DND-41 (cell line): ENCODE results near the gene MTFR1L.

Experiments
- ATAC-seq: fragments of 200-7000 bp; cut with Tn5 transposase; 3 replicates; pipeline ENCODE4 v1.9.1; 2021; ENCODE audit warnings: low read depth; ENCODE audit not compliant: insufficient read depth
- DNase-seq: peaks from one replicate; pipeline ENCODE4 v3.0.0-alpha.2; 2020
- H2AFZ ChIP-seq: 2 replicates; pipeline ENCODE4 v1.6.0; 2012; ENCODE audit warnings: low read depth, low read length
- H3K27ac ChIP-seq: 2 replicates; pipeline ENCODE4 v1.5.1; 2012; ENCODE audit warnings: low read length, inconsistent platforms
- H3K27me3 ChIP-seq: fragments of 200-600 bp; sonication (generic); 2 replicates; pipeline ENCODE4 v1.6.0; 2012; ENCODE audit warnings: low read length, mild to moderate bottlenecking, inconsistent platforms; ENCODE audit not compliant: insufficient read depth, poor library complexity
- H3K36me3 ChIP-seq: 2 replicates; pipeline ENCODE4 v1.5.1; 2012; ENCODE audit warnings: low read length, inconsistent platforms; ENCODE audit not compliant: insufficient read depth
- H3K4me1 ChIP-seq: 2 replicates; pipeline ENCODE4 v1.5.1; 2012; ENCODE audit warnings: mild to moderate bottlenecking, low read length; ENCODE audit not compliant: insufficient read depth
- H3K4me2 ChIP-seq: 2 replicates; pipeline ENCODE4 v1.6.0; 2012; ENCODE audit warnings: mild to moderate bottlenecking, moderate library complexity, low read length, inconsistent platforms; ENCODE audit not compliant: insufficient read depth
- H3K4me3 ChIP-seq, 2 experiments: fragments of 200-600 bp in 1 of 2; shearing (Covaris generic) in 1 of 2; 2 replicates each; pipeline ENCODE4 v1.5.1; 2012 to 2016; ENCODE audit warnings: inconsistent platforms in 2 of 2, low read length in 2 of 2, mild to moderate bottlenecking in 2 of 2, low read depth in 1 of 2, moderate library complexity in 1 of 2
- H3K79me2 ChIP-seq: 2 replicates; pipeline ENCODE4 v1.6.0; 2012; ENCODE audit warnings: low read length, inconsistent platforms; ENCODE audit not compliant: insufficient read depth
- H3K9ac ChIP-seq: 2 replicates; pipeline ENCODE4 v1.6.0; 2012; ENCODE audit warnings: low read depth, mild to moderate bottlenecking, inconsistent platforms, low read length, moderate library complexity
- H3K9me3 ChIP-seq: 2 replicates; pipeline ENCODE4 v1.5.1; 2012; ENCODE audit warnings: low read length, moderate library complexity, mild to moderate bottlenecking, inconsistent platforms; ENCODE audit not compliant: insufficient read depth, severe bottlenecking
- H4K20me1 ChIP-seq: 2 replicates; pipeline ENCODE4 v1.6.0; 2012; ENCODE audit warnings: low read length; ENCODE audit not compliant: insufficient read depth
- EZH2 ChIP-seq: IDR thresholded peaks from 3 replicates; pipeline ENCODE4 v1.6.1; 2012; ENCODE audit warnings: borderline replicate concordance, low read depth, mild to moderate bottlenecking, moderate library complexity, low read length, inconsistent platforms; ENCODE audit not compliant: severe bottlenecking
- TF ChIP-seq, protein P1 (sequence below): IDR thresholded peaks from 2 replicates; pipeline ENCODE4 v1.5.1; 2012; ENCODE audit warnings: borderline replicate concordance, low read length, moderate library complexity, mild to moderate bottlenecking; ENCODE audit not compliant: poor library complexity, severe bottlenecking; ENCODE audit errors: extremely low read depth

MTFR1L gene

DNA sequence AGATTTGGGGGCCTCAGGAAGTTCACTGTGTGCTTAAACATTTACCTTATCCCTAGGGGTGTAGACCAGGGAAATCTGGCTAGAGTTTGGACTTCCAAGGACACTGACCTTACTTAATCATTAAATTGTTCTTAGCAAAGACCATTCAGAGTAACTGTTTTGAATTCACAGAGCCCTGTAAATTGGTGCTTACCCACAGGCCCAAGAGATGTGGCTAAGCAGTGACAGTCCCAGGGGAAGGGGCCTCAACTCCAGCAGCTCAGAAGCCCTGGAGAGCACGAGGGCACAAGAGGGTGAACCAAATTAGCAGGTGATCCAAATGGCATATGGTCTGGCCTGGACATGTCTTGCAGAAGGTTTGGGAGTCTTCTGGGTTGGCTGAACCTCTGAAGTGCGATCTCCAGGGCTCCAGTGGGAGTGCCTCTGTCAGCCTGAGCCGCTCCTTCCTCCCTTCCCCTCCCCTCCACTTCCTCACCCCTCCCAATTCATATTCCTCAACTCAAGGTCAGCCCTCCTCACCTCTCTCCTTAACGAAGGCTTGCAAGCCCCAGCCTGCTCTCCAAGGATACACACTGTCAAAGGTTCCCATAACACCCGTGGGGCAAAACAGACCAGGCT, 51.4 kb downstream of the MTFR1L start:
- Histone ChIP-seq H3K4me1 (no peaks in the 10 kb centered on the region), H3K36me3 (no peaks in the 10 kb centered on the region), H4K20me1 (no peaks in the 10 kb centered on the region), H3K9ac (no peak overlapping the region), H2AFZ (no peak overlapping the region), H3K79me2 (no peaks in the 10 kb centered on the region), H3K9me3 (no peaks in the 10 kb centered on the region), H3K4me2 (no peak overlapping the region), H3K4me3 (no peak overlapping the region), H3K27ac (no peak overlapping the region), H3K27me3 (no peaks in the 10 kb centered on the region)
- DNase-seq, result no peak
- TF ChIP-seq, protein P1, sequence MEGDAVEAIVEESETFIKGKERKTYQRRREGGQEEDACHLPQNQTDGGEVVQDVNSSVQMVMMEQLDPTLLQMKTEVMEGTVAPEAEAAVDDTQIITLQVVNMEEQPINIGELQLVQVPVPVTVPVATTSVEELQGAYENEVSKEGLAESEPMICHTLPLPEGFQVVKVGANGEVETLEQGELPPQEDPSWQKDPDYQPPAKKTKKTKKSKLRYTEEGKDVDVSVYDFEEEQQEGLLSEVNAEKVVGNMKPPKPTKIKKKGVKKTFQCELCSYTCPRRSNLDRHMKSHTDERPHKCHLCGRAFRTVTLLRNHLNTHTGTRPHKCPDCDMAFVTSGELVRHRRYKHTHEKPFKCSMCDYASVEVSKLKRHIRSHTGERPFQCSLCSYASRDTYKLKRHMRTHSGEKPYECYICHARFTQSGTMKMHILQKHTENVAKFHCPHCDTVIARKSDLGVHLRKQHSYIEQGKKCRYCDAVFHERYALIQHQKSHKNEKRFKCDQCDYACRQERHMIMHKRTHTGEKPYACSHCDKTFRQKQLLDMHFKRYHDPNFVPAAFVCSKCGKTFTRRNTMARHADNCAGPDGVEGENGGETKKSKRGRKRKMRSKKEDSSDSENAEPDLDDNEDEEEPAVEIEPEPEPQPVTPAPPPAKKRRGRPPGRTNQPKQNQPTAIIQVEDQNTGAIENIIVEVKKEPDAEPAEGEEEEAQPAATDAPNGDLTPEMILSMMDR, result no peak
- no peak for TF ChIP-seq EZH2
- no peak; the same call in 2 of the 3 replicates for ATAC-seq

GRCh38 chr1:25871704-25872494, 52.1 kb downstream of the MTFR1L start:
- H3K4me2 ChIP-seq, result no peak overlapping the region
- no peaks in the 10 kb centered on the region for H3K27me3 ChIP-seq
- H3K9me3 ChIP-seq, result no peaks in the 10 kb centered on the region
- no peak for DNase-seq
- no peaks in the 10 kb centered on the region for H3K4me1 ChIP-seq
- no peak for ATAC-seq
- H3K9ac ChIP-seq, result no peak overlapping the region
- no peak for TF ChIP-seq EZH2
- TF ChIP-seq, protein P1, result no peak
- H3K27ac ChIP-seq, result no peak overlapping the region
- no peak overlapping the region for H3K4me3 ChIP-seq
- no peak overlapping the region for H2AFZ ChIP-seq
- H3K79me2 ChIP-seq, result no peaks in the 10 kb centered on the region
- H4K20me1 ChIP-seq, result no peaks in the 10 kb centered on the region
- H3K36me3 ChIP-seq, result no peaks in the 10 kb centered on the region

GRCh38 chr1:25872713-25873112, 53.0 kb downstream of the MTFR1L start:
- Histone ChIP-seq H3K36me3 (no peaks in the 10 kb centered on the region), H3K4me2 (no peak overlapping the region), H3K9ac (no peak overlapping the region), H3K4me3 (no peak overlapping the region), H3K79me2 (no peaks in the 10 kb centered on the region), H3K9me3 (no peaks in the 10 kb centered on the region), H4K20me1 (no peaks in the 10 kb centered on the region), H3K27me3 (no peaks in the 10 kb centered on the region), H3K4me1 (no peaks in the 10 kb centered on the region), H2AFZ (no peak overlapping the region), H3K27ac (no peak overlapping the region)
- ATAC-seq, result no peak
- DNase-seq, result no peak
- TF ChIP-seq, protein P1, result no peak
- TF ChIP-seq EZH2, result no peak
